Immature natural killer cell (primary cell): Measurements from ENCODE around the gene FLYWCH1. TPM values are rescaled to one million over a fixed set of nuclear protein-coding genes. Genes with fewer than 3 reads are reported as not detected.

Source experiments
- DNase-seq, 3 donors: peaks; one replicate each; pipeline ENCODE4 v3.0.0; 2022; ENCODE audit warnings: mixed read lengths in 1 of 3
- H3K27ac Mint-ChIP-seq, 6 donors: one replicate each; pipeline ENCODE4 v1.8.0; 2020; ENCODE audit warnings: mixed read lengths in 6 of 6, mild to moderate bottlenecking in 5 of 6, inconsistent platforms in 4 of 6, moderate library complexity in 3 of 6
- H3K27me3 Mint-ChIP-seq, 3 donors: one replicate each; pipeline ENCODE4 v1.8.0; 2020 to 2021; ENCODE audit warnings: low read depth in 3 of 3, mild to moderate bottlenecking in 3 of 3, mixed read lengths in 3 of 3, moderate library complexity in 3 of 3, inconsistent platforms in 1 of 3
- H3K36me3 Mint-ChIP-seq, 3 donors: one replicate each; pipeline ENCODE4 v1.8.0; 2020; ENCODE audit warnings: mixed read lengths in 3 of 3, inconsistent platforms in 2 of 3, mild to moderate bottlenecking in 2 of 3
- H3K4me1 Mint-ChIP-seq, 2 donors: one replicate each; pipeline ENCODE4 v1.8.0; 2020; ENCODE audit warnings: inconsistent platforms in 2 of 2, mild to moderate bottlenecking in 2 of 2, mixed read lengths in 2 of 2, moderate library complexity in 1 of 2
- H3K4me3 Mint-ChIP-seq, 5 donors: one replicate each; pipeline ENCODE4 v1.8.0; 2020; ENCODE audit warnings: mild to moderate bottlenecking in 5 of 5, mixed read lengths in 5 of 5, inconsistent platforms in 3 of 5, moderate library complexity in 3 of 5
- H3K9me3 Mint-ChIP-seq, 6 donors: one replicate each; pipeline ENCODE4 v1.8.0; 2020; ENCODE audit warnings: mild to moderate bottlenecking in 6 of 6, mixed read lengths in 6 of 6, inconsistent platforms in 4 of 6, moderate library complexity in 3 of 6
- polyA plus RNA-seq, 3 donors: library from polyadenylated mRNA; unstranded; fragments of 300-500 nt; fragmentation: Illumina TruSeq; gene quantifications; one replicate each; pipeline ENCODE4 v1.2.3, GENCODE V29; 2021

FLYWCH1 gene
- polyA plus RNA-seq, 3 donors from 2014 or later = 2.5 to 16.1 (median 4.8) TPM

GRCh38 chr16:2975161-2975795 is 63.5 kb downstream of the FLYWCH1 start:
- Mint-ChIP-seq H3K27me3 (peaks cover 0 to 1% (median 0%) of the 10 kb centered on the region in 3 donors), H3K36me3 (no peaks in the 10 kb centered on the region), H3K4me3 (no peak overlapping the region), H3K4me1 (peaks cover 0 to 10% of the 10 kb centered on the region in 2 donors), H3K27ac (no peak overlapping the region), H3K9me3 (no peaks in the 10 kb centered on the region)
- DNase-seq = no peak

- Mint-ChIP-seq H3K36me3 (no peaks in the 10 kb centered on the region), H3K4me1 (peaks cover 1 to 8% of the 10 kb centered on the region in 2 donors), H3K4me3 (no peak overlapping the region), H3K9me3 (no peaks in the 10 kb centered on the region), H3K27ac (no peak overlapping the region), H3K27me3 (peaks cover 0 to 3% (median 1%) of the 10 kb centered on the region in 3 donors)
- DNase-seq = no peak
Measured at GRCh38 chr16:2976201-2976600, 64.5 kb downstream of the FLYWCH1 start.

- no peak for DNase-seq
- no peak overlapping the region for H3K4me3 Mint-ChIP-seq
- H3K4me1 Mint-ChIP-seq = peaks cover 6 to 12% of the 10 kb centered on the region in 2 donors
- no peak overlapping the region for H3K27ac Mint-ChIP-seq
- H3K9me3 Mint-ChIP-seq = no peaks in the 10 kb centered on the region
- H3K36me3 Mint-ChIP-seq = no peaks in the 10 kb centered on the region
- peaks cover 1 to 4% (median 1%) of the 10 kb centered on the region in 3 donors for H3K27me3 Mint-ChIP-seq
Measured at GRCh38 chr16:2976673-2977072, 64.9 kb downstream of the FLYWCH1 start.

GRCh38 chr16:2977440-2977839 is 65.7 kb downstream of the FLYWCH1 start:
- H3K27me3 Mint-ChIP-seq = peaks cover 1 to 6% (median 2%) of the 10 kb centered on the region in 3 donors
- no peak overlapping the region for H3K27ac Mint-ChIP-seq
- peaks cover 14% of the 10 kb centered on the region in 2 donors for H3K4me1 Mint-ChIP-seq
- H3K4me3 Mint-ChIP-seq = no peak overlapping the region
- no peaks in the 10 kb centered on the region for H3K36me3 Mint-ChIP-seq
- H3K9me3 Mint-ChIP-seq = no peaks in the 10 kb centered on the region
- DNase-seq = no peak

- no peak for DNase-seq
- H3K9me3 Mint-ChIP-seq = no peaks in the 10 kb centered on the region
- H3K27me3 Mint-ChIP-seq = peaks cover 2 to 6% (median 3%) of the 10 kb centered on the region in 3 donors
Measured at GRCh38 chr16:2979669-2980226, 68.0 kb downstream of the FLYWCH1 start.

GRCh38 chr16:2980227-2981176 is 68.8 kb downstream of the FLYWCH1 start, which contains the start of gene PKMYT1:
Gene PKMYT1 (minus strand): TSS chr16:2980446. CDS start chr16:2979657, 789 bp downstream.
- H3K27ac Mint-ChIP-seq = peak within 1 kb of the TSS; percentile 67 to 85 (median 76)
- H3K36me3 Mint-ChIP-seq = no peaks in the 10 kb centered on the region
- peaks cover 2 to 6% (median 3%) of the 10 kb centered on the region in 3 donors for H3K27me3 Mint-ChIP-seq
- peak within 1 kb of the TSS; percentile 78 to 89 (median 83) for H3K4me3 Mint-ChIP-seq
- H3K4me1 Mint-ChIP-seq = peaks cover 15 to 18% of the 10 kb centered on the region in 2 donors
- H3K9me3 Mint-ChIP-seq = no peaks in the 10 kb centered on the region
- DNase-seq = peak; percentile 95 to 96 (median 96)

More at GRCh38 chr16:2979669-2980226, 68.0 kb downstream of the FLYWCH1 start:
- Mint-ChIP-seq H3K27ac (no peak overlapping the region), H3K36me3 (no peaks in the 10 kb centered on the region), H3K4me3 (peak overlapping the region in 4 of 5 donors; percentile 38 to 58 (median 53)), H3K4me1 (peaks cover 15 to 18% of the 10 kb centered on the region in 2 donors)

GRCh38 chr16:2981177-2981898 is 69.6 kb downstream of the FLYWCH1 start:
- Mint-ChIP-seq H3K4me3 (peak overlapping the region; percentile 78 to 89 (median 83)), H3K9me3 (no peaks in the 10 kb centered on the region), H3K27me3 (peaks cover 2 to 6% (median 3%) of the 10 kb centered on the region in 3 donors), H3K27ac (peak overlapping the region; percentile 56 to 85 (median 77)), H3K36me3 (no peaks in the 10 kb centered on the region), H3K4me1 (peaks cover 15 to 18% of the 10 kb centered on the region in 2 donors)
- DNase-seq = no peak

GRCh38 chr16:2981899-2982250 is 70.1 kb downstream of the FLYWCH1 start:
- peaks cover 2 to 6% (median 3%) of the 10 kb centered on the region in 3 donors for H3K27me3 Mint-ChIP-seq
- H3K9me3 Mint-ChIP-seq = no peaks in the 10 kb centered on the region
- no peaks in the 10 kb centered on the region for H3K36me3 Mint-ChIP-seq
- DNase-seq = no peak
- H3K4me1 Mint-ChIP-seq = peaks cover 15 to 18% of the 10 kb centered on the region in 2 donors
- H3K4me3 Mint-ChIP-seq = peak overlapping the region; percentile 78 to 89 (median 83)
- peak overlapping the region in 5 of 6 donors; percentile 29 to 85 (median 73) for H3K27ac Mint-ChIP-seq

GRCh38 chr16:2982402-2982801 is 70.7 kb downstream of the FLYWCH1 start:
- Mint-ChIP-seq H3K27me3 (peaks cover 2 to 6% (median 3%) of the 10 kb centered on the region in 3 donors), H3K4me1 (peaks cover 15 to 18% of the 10 kb centered on the region in 2 donors), H3K4me3 (peak overlapping the region in 4 of 5 donors; percentile 38 to 89 (median 68)), H3K9me3 (no peaks in the 10 kb centered on the region), H3K27ac (peak overlapping the region in 1 of 6 donors; percentile 13), H3K36me3 (no peaks in the 10 kb centered on the region)
- DNase-seq = no peak

- Mint-ChIP-seq H3K36me3 (no peaks in the 10 kb centered on the region), H3K27me3 (peaks cover 2 to 6% (median 3%) of the 10 kb centered on the region in 3 donors), H3K9me3 (no peaks in the 10 kb centered on the region), H3K27ac (no peak overlapping the region), H3K4me1 (peaks cover 15 to 18% of the 10 kb centered on the region in 2 donors), H3K4me3 (peak overlapping the region in 4 of 5 donors; percentile 32 to 71 (median 51))
- peak; percentile 50 to 55 (median 53) for DNase-seq
Measured at GRCh38 chr16:2983706-2984136, 72.0 kb downstream of the FLYWCH1 start.

GRCh38 chr16:2985462-2985861 is 73.7 kb downstream of the FLYWCH1 start:
- H3K27ac Mint-ChIP-seq = no peak overlapping the region
- H3K4me3 Mint-ChIP-seq = no peak overlapping the region
- H3K9me3 Mint-ChIP-seq = no peaks in the 10 kb centered on the region
- peaks cover 1 to 6% (median 2%) of the 10 kb centered on the region in 3 donors for H3K27me3 Mint-ChIP-seq
- H3K36me3 Mint-ChIP-seq = no peaks in the 10 kb centered on the region
- H3K4me1 Mint-ChIP-seq = peaks cover 15 to 18% of the 10 kb centered on the region in 2 donors
- no peak for DNase-seq

GRCh38 chr16:2985893-2986355 is 74.2 kb downstream of the FLYWCH1 start:
- no peak overlapping the region for H3K4me3 Mint-ChIP-seq
- H3K9me3 Mint-ChIP-seq = no peaks in the 10 kb centered on the region
- no peak for DNase-seq
- peaks cover 1 to 4% (median 2%) of the 10 kb centered on the region in 3 donors for H3K27me3 Mint-ChIP-seq
- no peaks in the 10 kb centered on the region for H3K36me3 Mint-ChIP-seq
- no peak overlapping the region for H3K27ac Mint-ChIP-seq
- H3K4me1 Mint-ChIP-seq = peaks cover 15% of the 10 kb centered on the region in 2 donors
